Activated naive CD4-positive, alpha-beta T cell treated with anti-CD3 and anti-CD28 coated beads, Interleukin-2, amount 50 U/mL, for 72 hours (primary cell): ENCODE data around the gene NUP133. TPM values are rescaled to one million over a fixed set of nuclear protein-coding genes. Genes with fewer than 3 reads are reported as not detected.
"Not testable (repeated sequence)": the region's sequence is repeated elsewhere in the genome, so short reads cannot be mapped to it uniquely, and the experiment has no call there.

Experiments used
- ATAC-seq, 2 donors: fragments of 150-1000 bp; cut with Tn5 transposase; 2 replicates each; pipeline ENCODE4 v1.10.0; 2021; ENCODE audit warnings: mild to moderate bottlenecking in 2 of 2, moderate library complexity in 2 of 2
- DNase-seq, 2 donors: peaks; one replicate each; pipeline ENCODE4 v3.0.0; 2021 to 2022; ENCODE audit warnings: low spot score in 2 of 2
- H3K27ac Mint-ChIP-seq, 2 donors: one replicate each; pipeline ENCODE4 v1.8.0; 2022; ENCODE audit warnings: mild to moderate bottlenecking in 2 of 2, mixed read lengths in 2 of 2
- H3K36me3 Mint-ChIP-seq, 2 donors: one replicate each; pipeline ENCODE4 v1.8.0; 2022; ENCODE audit warnings: mixed read lengths in 2 of 2
- H3K9me3 Mint-ChIP-seq, 2 donors: one replicate each; pipeline ENCODE4 v1.8.0; 2022; ENCODE audit warnings: mixed read lengths in 2 of 2
- total RNA-seq, 2 donors: library from RNA; stranded (reverse); gene quantifications; one replicate each; pipeline ENCODE4 v1.2.3, GENCODE V29; 2022

NUP133 gene
- total RNA-seq, 2 donors from 2014 or later: 52.7 to 55.7 TPM

DNA sequence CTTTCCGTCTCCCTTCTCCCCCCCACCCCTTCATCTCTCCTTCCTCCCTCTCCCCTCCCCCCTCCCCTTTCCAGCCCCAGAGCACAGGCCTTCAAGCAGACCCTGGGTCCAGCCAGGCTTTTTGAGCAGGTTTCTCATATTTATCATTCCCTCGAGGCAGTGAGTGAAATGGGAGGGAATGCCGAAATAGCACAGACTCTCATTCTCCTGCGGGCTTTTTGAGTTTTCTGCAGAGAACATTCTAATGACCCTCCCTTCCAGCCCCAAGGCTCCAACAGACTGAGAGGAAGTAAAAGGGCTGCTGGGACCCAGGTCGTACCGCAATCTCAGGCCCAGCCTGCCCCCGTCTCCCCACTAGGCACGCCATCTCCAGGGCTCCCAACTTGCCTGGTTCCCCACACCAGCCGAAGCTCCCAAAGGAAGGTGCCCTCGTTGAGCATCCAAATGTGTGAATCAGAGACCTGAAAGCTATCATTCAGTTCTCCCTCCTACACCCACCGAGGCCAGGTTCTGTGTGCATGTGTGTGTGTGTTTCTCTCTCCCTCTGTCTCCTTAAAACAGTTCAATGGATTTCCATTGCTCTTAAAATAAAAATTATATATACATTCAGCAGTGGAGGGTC, 96.6 kb downstream of the NUP133 start:
- Mint-ChIP-seq H3K9me3 (no peaks in the 10 kb centered on the region), H3K36me3 (no peaks in the 10 kb centered on the region), H3K27ac (no peak overlapping the region)
- ATAC-seq (no peak), DNase-seq (no peak)

DNA sequence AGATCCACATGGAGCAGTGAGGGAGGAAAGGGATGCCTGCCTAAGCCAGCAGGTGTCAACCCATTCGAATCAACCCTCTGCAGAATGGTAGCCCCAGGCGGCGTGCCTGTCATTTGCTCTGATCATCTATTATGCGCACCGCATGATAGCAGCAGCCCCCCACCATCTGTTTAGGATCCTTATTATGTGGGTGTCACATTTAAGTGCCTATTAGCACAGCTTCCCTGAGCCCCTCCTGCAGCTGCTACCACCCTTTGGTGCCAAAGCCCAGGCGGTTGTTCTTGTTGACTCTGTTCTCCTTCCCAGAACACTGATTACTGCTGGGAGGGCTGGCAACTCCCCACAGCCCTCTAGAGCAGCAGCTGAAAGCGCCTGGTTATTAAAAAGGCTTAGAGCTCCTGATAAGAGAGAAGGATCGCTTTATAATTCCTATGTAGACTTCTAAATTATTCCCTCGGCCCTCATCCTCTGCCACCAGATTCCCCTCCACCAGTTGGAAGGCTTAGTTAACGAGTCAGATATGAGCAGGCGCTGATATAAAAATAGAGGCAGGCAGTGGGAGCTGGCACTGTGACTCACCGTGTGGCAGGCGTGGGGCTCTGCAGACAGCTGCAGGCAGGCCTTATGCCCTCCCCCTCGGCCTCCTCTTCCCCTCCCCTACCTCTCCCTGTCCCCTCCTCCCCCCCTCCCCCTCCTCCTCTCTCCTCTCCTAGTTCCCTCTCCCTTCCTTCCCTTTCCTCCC, 97.3 kb downstream of the NUP133 start:
- Mint-ChIP-seq H3K27ac (no peak overlapping the region), H3K36me3 (no peaks in the 10 kb centered on the region), H3K9me3 (no peaks in the 10 kb centered on the region)
- DNase-seq (no peak), ATAC-seq (peak; percentile 59 to 68)

DNA sequence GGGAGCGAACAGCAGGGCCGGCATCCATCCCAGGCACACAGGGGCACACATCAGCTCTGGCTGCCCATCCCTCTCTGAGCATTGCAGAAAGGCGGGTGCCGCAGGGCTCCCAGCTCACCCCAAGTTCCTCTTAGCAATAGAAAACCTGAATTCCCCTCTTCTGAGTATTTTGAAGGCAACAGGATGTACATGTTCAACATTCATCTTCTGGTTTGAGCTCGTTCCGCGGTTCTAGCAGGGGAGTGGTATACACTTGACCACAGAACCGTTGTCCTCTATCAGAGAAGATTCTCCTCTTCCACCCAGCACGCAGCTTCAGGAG, 97.8 kb downstream of the NUP133 start:
- ATAC-seq: peak; percentile 28 to 35
- Mint-ChIP-seq H3K27ac (no peak overlapping the region), H3K9me3 (no peaks in the 10 kb centered on the region), H3K36me3 (no peaks in the 10 kb centered on the region)
- no peak for DNase-seq

DNA sequence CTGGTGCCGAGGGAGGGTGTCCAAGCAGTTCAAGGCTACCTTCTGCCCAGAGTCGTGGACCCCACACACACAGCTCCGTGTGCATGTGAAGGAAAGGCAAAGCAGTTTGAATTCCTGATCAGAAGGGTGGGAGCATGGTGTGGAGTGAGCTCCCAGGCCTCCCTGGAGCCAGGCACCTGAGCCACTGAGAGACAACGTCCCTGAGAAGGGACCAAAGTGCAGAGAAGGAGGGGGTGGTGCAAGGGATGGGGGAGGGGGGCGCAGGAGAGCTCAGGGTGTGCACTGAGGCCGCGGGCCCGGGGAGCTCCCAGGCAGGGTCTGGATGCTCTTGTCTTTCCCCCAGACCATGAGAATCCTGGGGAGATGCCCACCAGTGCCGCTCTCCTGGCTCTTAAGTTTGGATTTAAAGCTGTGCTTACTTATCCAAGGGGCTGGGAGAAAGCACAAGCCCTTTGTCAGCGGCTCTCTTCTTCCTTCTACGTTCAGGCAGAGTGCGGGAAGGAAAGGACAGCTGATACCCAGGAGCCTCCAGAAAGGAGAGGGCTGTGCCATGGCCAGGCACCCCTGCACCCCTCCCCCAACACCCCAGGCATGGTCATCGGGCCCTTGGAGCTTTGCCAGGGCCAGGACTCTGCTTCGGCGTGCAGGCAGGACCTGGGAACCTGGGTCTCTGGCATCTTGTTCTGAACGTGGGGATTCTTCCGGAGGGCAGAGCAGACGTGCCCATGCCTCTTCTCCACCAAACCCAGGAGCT, 98.3 kb downstream of the NUP133 start:
- Mint-ChIP-seq H3K36me3 (no peaks in the 10 kb centered on the region), H3K27ac (no peak overlapping the region), H3K9me3 (no peaks in the 10 kb centered on the region)
- no peak for ATAC-seq
- no peak for DNase-seq

DNA sequence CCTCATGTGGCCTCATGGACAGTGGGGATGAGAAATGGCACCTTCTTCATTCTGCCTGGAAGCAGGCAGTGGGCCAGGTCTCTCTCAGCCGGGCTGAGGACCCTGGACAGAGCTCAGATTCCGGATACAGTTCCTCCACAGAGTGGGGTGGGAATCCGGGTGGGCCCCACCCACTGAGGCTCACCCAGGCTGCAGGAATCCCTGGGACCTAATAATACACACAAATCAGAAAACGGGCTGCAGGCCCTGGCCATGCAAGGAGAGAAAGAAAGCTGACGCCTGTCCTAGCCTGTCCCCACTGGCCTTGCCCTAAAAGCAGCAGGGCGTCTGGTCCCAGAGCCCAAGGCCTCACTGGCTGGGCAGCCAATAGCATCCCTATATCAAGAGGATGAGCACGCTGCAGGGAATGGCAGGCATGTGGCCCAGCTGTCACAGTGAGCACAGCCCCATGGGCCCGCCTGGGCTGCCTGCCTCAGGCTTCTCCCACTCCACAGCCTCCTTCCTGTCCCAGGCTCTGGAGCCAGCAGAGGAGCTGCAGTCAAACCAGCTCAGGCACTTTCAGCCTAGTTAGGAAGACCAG, 99.6 kb downstream of the NUP133 start:
- no peaks in the 10 kb centered on the region for H3K36me3 Mint-ChIP-seq
- ATAC-seq (no peak), DNase-seq (no peak)
- no peaks in the 10 kb centered on the region for H3K9me3 Mint-ChIP-seq
- no peak overlapping the region for H3K27ac Mint-ChIP-seq

DNA sequence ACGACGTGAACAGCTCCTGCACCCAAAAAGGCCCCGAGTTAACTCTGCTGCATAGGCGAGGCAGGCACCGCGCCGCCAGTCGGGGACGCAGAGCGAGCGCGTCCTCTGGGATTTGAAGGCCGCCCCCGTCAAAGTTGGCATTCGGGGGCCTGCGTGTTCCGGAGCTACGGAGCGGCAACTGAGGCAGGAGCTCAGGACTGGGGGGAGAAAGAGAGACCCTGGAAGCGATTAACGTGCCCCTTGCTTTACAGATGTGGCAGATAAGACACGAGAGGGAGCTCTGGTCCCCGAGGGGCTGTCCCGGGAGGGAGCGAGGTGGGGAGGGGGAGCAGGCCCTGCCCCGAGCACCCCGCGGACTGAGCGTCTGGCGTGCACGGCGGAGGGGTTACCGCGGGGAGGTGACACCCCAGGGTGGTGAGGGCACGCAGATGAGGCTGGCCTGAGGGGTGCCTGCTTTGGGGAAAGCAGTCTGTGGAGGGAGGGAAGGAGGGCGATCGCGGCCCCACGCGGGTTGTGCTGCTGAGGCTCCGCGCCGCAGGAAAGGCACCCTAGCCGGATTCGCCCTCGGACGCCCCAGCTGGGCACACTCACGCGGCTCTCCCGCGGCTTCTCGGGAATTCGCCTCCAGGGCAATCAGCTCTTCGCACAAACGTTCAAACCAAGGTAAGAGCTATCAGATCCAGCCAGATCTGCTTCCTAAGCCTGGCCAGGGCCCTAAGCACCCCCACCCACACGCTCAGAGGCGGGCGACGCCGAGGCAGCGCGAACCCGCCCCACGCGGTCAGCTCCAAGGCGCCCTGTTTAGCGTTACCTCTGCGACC, 100.7 kb downstream of the NUP133 start:
- no peaks in the 10 kb centered on the region for H3K9me3 Mint-ChIP-seq
- ATAC-seq: peak; percentile 29 to 42

DNA sequence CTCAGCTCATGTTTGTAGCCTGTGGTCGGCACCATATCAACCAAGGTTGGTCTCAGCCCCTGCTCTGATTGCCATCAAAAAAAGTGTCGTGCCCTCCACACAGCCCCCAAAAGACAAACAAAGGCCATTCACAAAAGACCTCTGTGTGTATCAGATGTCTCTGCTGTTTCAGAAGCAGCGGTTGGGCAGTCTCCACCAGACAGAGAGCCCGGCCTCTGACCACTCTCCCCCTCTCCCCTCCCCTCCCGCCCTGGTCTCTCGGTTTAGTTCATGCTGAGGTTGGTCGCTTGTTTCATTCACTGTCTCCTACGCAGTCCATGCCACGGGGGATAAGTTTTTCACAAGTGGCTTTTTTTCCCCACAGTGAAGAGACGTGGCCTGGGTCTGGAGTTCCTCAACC, 101.3 kb downstream of the NUP133 start:
- no peaks in the 10 kb centered on the region for H3K9me3 Mint-ChIP-seq
- ATAC-seq: no peak

More for the DNA sequence above, 100.7 kb downstream of the NUP133 start:
- no peak for DNase-seq
- Mint-ChIP-seq H3K27ac (no peak overlapping the region), H3K36me3 (no peaks in the 10 kb centered on the region)

DNA sequence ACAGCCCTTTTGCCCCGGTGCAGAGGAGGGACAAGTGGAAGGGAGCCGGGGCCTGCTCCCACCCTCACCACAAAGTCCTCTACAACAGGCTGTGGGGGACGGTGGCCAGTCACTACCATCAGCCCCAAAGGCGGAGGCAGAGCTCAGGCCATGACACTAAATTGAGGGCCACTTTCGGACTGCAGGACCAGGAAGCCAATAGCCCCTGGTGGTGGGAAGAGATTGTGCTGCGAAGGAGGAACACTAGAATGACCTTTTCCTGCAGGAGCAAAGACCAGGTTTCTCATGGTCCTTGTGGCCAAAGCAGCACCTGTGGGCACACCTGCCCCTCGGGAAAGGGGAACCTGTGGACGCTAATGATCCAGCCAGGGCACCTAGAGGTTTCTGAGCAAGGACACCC, 104.6 kb downstream of the NUP133 start:
- ATAC-seq (no peak), DNase-seq (no peak)
- Mint-ChIP-seq H3K27ac (no peak overlapping the region), H3K36me3 (no peaks in the 10 kb centered on the region), H3K9me3 (no peaks in the 10 kb centered on the region)

More for the DNA sequence above, 101.3 kb downstream of the NUP133 start:
- no peaks in the 10 kb centered on the region for H3K36me3 Mint-ChIP-seq
- DNase-seq: no peak
- H3K27ac Mint-ChIP-seq: no peak overlapping the region

DNA sequence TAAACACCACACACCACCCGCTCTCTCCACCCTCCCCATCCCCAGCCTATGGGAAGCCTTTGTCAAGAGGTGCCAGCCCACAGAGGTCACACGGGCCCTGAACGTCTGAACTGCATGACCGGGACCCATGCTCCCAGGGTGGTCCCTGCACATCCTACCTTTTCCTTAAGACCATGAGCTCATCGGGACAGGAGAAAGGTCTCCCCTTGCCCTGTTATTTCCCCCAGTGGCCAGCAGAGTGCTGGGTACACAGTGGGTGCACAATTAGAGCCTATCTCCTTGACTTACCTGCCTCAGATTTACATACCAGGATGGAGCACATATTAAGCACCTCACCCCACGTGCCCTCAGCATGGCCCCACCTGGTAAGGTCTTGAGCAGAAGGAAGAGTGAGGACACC, 105.1 kb downstream of the NUP133 start:
- no peak for ATAC-seq
- H3K36me3 Mint-ChIP-seq: no peaks in the 10 kb centered on the region
- no peak for DNase-seq
- no peak overlapping the region for H3K27ac Mint-ChIP-seq
- H3K9me3 Mint-ChIP-seq: no peaks in the 10 kb centered on the region

DNA sequence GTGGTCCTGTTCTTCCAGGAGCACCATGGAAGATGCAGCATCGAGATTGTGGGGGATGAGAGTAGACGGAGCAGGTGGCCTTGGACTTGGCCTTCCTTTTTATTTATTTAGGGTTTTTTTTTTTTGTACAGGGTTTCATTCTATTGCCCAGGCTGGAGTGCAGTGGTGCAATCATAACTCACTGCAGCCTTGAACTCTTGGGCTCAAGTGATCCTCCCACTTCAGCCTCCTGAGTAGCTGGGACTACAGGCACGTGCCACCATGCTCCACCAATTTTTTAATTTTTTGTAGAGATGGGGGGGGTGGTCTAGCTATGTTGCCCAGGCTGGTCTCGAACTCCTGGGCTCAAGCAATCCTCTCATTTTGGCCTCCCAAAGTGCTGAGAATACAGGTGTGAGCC, 105.8 kb downstream of the NUP133 start:
- not testable (repeated sequence) for DNase-seq, H3K27ac Mint-ChIP-seq, ATAC-seq, H3K36me3 Mint-ChIP-seq, H3K9me3 Mint-ChIP-seq

DNA sequence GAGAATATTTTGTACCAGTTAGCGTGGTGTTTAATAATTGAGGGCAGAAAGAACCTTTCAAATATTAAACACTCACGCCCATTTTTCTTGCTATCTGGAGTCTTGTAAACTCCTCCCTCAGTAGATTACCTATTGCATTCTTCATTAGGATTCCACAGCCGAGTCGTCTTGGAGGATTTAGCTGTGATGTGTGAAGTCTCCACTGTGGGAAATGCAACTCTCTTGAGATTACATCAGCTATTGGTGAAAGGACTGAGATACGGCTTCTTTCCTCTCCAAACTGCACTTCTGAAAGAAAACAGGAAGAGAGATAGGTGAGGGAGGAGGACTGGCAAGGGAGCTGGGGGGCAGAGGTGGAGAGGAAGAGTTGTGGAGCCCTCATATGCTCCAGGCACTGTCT, 110.4 kb downstream of the NUP133 start:
- H3K9me3 Mint-ChIP-seq: no peaks in the 10 kb centered on the region
- no peak overlapping the region for H3K27ac Mint-ChIP-seq
- DNase-seq (no peak), ATAC-seq (no peak)
- H3K36me3 Mint-ChIP-seq: no peaks in the 10 kb centered on the region

DNA sequence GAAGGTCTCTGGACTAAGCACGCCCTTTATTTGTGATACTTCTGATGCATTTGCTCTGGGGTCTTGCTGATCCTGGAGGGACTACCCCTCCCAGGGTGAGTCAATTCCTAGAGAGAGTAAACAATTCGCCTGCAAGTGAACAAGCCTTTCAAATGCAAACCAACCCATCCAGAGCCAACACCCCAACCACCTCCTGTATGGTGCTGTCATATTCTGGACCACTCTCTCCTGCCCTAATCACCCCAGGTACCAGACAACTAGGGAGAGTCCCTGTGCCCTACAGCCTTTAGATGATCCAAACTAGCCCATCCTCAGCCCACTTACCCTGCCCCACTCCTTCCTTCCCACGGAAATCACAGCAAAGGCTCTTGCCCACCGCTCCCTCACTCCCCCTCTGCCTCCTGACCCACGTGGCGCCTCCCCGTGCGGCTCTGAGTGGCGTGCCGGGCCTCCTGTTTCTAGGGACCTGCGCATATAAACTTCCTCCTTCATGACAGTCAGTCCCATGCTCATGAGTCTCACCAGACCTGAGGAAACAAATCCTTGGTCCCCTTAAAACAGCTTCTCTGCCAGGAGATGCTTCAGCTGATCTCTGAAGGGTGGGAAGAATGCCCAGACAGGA, 111.4 kb downstream of the NUP133 start:
- DNase-seq (no peak), ATAC-seq (no peak)
- Mint-ChIP-seq H3K9me3 (no peaks in the 10 kb centered on the region), H3K36me3 (no peaks in the 10 kb centered on the region), H3K27ac (no peak overlapping the region)

DNA sequence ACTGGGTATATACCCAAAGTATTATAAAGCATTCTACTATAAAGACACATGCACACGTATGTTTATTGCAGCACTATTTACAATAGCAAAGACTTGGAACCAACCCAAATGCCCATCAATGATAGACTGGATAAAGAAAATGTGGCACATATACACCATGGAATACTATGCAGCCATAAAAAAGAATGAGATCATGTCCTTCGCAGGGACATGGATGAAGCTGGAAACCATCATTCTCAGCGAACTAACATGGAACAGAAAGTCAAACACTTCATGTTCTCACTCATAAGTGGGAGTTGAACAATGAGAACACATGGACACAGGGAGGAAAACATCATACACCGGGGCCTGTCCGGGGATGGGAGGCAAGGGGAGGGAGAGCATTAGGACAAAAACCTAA, 113.6 kb downstream of the NUP133 start:
- not testable (repeated sequence) for H3K36me3 Mint-ChIP-seq, ATAC-seq

DNA sequence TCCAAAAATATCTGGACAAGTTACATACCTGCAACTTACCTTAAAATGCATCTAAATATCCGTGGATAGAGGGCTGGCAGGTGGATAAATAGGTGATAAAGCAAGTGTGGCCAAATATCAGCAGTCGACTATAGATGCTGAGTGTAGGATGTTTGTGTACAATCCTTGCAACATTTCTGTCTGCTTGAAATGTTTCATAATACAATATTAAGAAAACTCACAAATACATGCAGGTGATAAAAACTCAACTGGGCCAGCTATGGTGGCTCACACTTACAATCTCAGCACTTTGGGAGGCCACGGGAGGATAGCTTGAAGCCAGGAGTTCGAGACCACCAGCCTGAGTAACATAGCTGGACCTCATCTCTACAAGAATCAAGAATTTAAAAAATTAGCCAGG, 115.2 kb downstream of the NUP133 start:
- no peaks in the 10 kb centered on the region for H3K36me3 Mint-ChIP-seq
- H3K27ac Mint-ChIP-seq: no peak overlapping the region
- DNase-seq (no peak), ATAC-seq (no peak)
- H3K9me3 Mint-ChIP-seq: no peaks in the 10 kb centered on the region

More for the DNA sequence above, 113.6 kb downstream of the NUP133 start:
- not testable (repeated sequence) for DNase-seq, H3K27ac Mint-ChIP-seq, H3K9me3 Mint-ChIP-seq
